Stimulated activated CD8-positive, alpha-beta memory T cell treated with anti-CD3 and anti-CD28 coated beads, Interleukin-15, amount 100 ng/mL, for 4 hours (primary cell): ENCODE data around the gene ID4.

ENCODE experiments used
- DNase-seq, 2 donors: peaks; one replicate each; pipeline ENCODE4 v3.0.0-alpha.2; 2020; ENCODE audit warnings: low read depth in 2 of 2

Gene ID4

GRCh38 chr6:19857703-19858102 lies 20.5 kb downstream of the ID4 start:
- DNase-seq, result no peak

GRCh38 chr6:19860235-19860877 lies 23.2 kb downstream of the ID4 start:
- no peak for DNase-seq

GRCh38 chr6:19864285-19864684 lies 27.1 kb downstream of the ID4 start:
- no peak for DNase-seq

- DNase-seq, result no peak
Observed at GRCh38 chr6:19865178-19865577, 28.0 kb downstream of the ID4 start.

- no peak for DNase-seq
Observed at GRCh38 chr6:19866173-19866984, 29.2 kb downstream of the ID4 start.

GRCh38 chr6:19866985-19867627 lies 29.9 kb downstream of the ID4 start:
- no peak for DNase-seq

- no peak for DNase-seq
Observed at GRCh38 chr6:19869464-19869863, 32.3 kb downstream of the ID4 start.

- DNase-seq, result no peak
Observed at GRCh38 chr6:19870322-19870721, 33.2 kb downstream of the ID4 start.

GRCh38 chr6:19873031-19873430 lies 35.9 kb downstream of the ID4 start:
- no peak for DNase-seq

GRCh38 chr6:19876672-19877071 lies 39.5 kb downstream of the ID4 start:
- no peak for DNase-seq

- no peak for DNase-seq
Observed at GRCh38 chr6:19879663-19880062, 42.5 kb downstream of the ID4 start.

- no peak for DNase-seq
Observed at GRCh38 chr6:19880066-19880465, 42.9 kb downstream of the ID4 start.

- DNase-seq, result no peak
Observed at GRCh38 chr6:19891451-19891850, 54.3 kb downstream of the ID4 start.
